Trophoblast cell (in vitro differentiated cells and primary cell): ENCODE results near the gene RBM20.

Experiments
- DNase-seq, 2 donors: peaks; one replicate each; pipeline ENCODE4 v3.0.0-alpha.2; 2016
- H2AFZ ChIP-seq: 2 replicates; pipeline ENCODE4 v1.6.1; 2013; ENCODE audit warnings: low read length, moderate library complexity, mild to moderate bottlenecking; ENCODE audit not compliant: insufficient read depth, poor library complexity
- H2AK5ac ChIP-seq: 2 replicates; pipeline ENCODE4 v1.6.1; 2013; ENCODE audit warnings: mild to moderate bottlenecking, low read length
- H2BK120ac ChIP-seq: 2 replicates; pipeline ENCODE4 v1.6.1; 2013; ENCODE audit warnings: low read length, mild to moderate bottlenecking, moderate library complexity; ENCODE audit not compliant: insufficient read depth, poor library complexity
- H2BK12ac ChIP-seq: 2 replicates; pipeline ENCODE4 v1.6.1; 2013; ENCODE audit warnings: mild to moderate bottlenecking, low read length, moderate library complexity
- H2BK5ac ChIP-seq: 2 replicates; pipeline ENCODE4 v1.6.1; 2013; ENCODE audit warnings: low read length, low read depth, moderate library complexity, mild to moderate bottlenecking; ENCODE audit not compliant: poor library complexity
- H3K14ac ChIP-seq: 2 replicates; pipeline ENCODE4 v1.6.1; 2013; ENCODE audit warnings: mild to moderate bottlenecking, low read length
- H3K18ac ChIP-seq: 2 replicates; pipeline ENCODE4 v1.6.1; 2013; ENCODE audit warnings: mild to moderate bottlenecking, low read length
- H3K23ac ChIP-seq: 2 replicates; pipeline ENCODE4 v1.6.1; 2013; ENCODE audit warnings: low read length
- H3K27ac ChIP-seq: 2 replicates; pipeline ENCODE4 v1.5.1; 2013; ENCODE audit warnings: low read depth, mild to moderate bottlenecking, inconsistent platforms, low read length, moderate library complexity
- H3K27me3 ChIP-seq: 2 replicates; pipeline ENCODE4 v1.6.1; 2013; ENCODE audit warnings: inconsistent platforms, mild to moderate bottlenecking, low read length, moderate library complexity; ENCODE audit not compliant: insufficient read depth
- H3K36me3 ChIP-seq, 2 experiments: 1 replicate in 1 of 2; 2 replicates in 1 of 2; pipeline ENCODE4 v1.6.1; 2013; ENCODE audit warnings: low read length in 2 of 2, mild to moderate bottlenecking in 2 of 2, moderate library complexity in 1 of 2; ENCODE audit not compliant: insufficient read depth in 2 of 2, control insufficient read depth in 1 of 2
- H3K4ac ChIP-seq: 2 replicates; pipeline ENCODE4 v1.6.1; 2013; ENCODE audit warnings: low read depth, mild to moderate bottlenecking, low read length, moderate library complexity
- H3K4me1 ChIP-seq, 2 experiments: 1 replicate in 1 of 2; 2 replicates in 1 of 2; pipeline ENCODE4 v1.6.1; 2013; ENCODE audit warnings: low read length in 2 of 2, mild to moderate bottlenecking in 2 of 2, moderate library complexity in 1 of 2; ENCODE audit not compliant: insufficient read depth in 2 of 2, control insufficient read depth in 1 of 2
- H3K4me2 ChIP-seq: 2 replicates; pipeline ENCODE4 v1.6.1; 2013; ENCODE audit warnings: inconsistent platforms, mild to moderate bottlenecking, low read length, moderate library complexity
- H3K4me3 ChIP-seq: 2 replicates; pipeline ENCODE4 v1.5.1; 2013; ENCODE audit warnings: mild to moderate bottlenecking, low read depth, low read length, inconsistent platforms
- H3K79me1 ChIP-seq: one replicate; pipeline ENCODE4 v1.6.1; 2013; ENCODE audit warnings: low read length
- H3K79me2 ChIP-seq: 2 replicates; pipeline ENCODE4 v1.6.1; 2013; ENCODE audit warnings: low read length, mild to moderate bottlenecking; ENCODE audit not compliant: control insufficient read depth, insufficient read depth, poor library complexity
- H3K9ac ChIP-seq: 2 replicates; pipeline ENCODE4 v1.6.1; 2013; ENCODE audit warnings: mild to moderate bottlenecking, low read length
- H3K9me3 ChIP-seq: 2 replicates; pipeline ENCODE4 v1.6.1; 2013; ENCODE audit warnings: low read depth, mild to moderate bottlenecking, control low read depth, inconsistent platforms, low read length; ENCODE audit not compliant: insufficient read depth
- H4K12ac ChIP-seq: 2 replicates; pipeline ENCODE4 v1.6.1; 2013; ENCODE audit warnings: low read depth, mild to moderate bottlenecking, low read length, moderate library complexity
- H4K8ac ChIP-seq: 2 replicates; pipeline ENCODE4 v1.6.1; 2013; ENCODE audit warnings: low read depth, mild to moderate bottlenecking, low read length, moderate library complexity
- H4K91ac ChIP-seq: one replicate; pipeline ENCODE4 v1.6.1; 2013; ENCODE audit warnings: low read depth, mild to moderate bottlenecking, low read length, moderate library complexity
- WGBS: extraction: QIAGEN DNeasy Blood & Tissue Kit; methylation state at CpG from one replicate; pipeline ENCODE4 v1.1.7; 2013; ENCODE audit warnings: missing lambda C conversion rate; ENCODE audit not compliant: insufficient read length, insufficient coverage; ENCODE audit errors: extremely low coverage; 5-methylcytosine and 5-hydroxymethylcytosine counted together

The RBM20 gene

DNA sequence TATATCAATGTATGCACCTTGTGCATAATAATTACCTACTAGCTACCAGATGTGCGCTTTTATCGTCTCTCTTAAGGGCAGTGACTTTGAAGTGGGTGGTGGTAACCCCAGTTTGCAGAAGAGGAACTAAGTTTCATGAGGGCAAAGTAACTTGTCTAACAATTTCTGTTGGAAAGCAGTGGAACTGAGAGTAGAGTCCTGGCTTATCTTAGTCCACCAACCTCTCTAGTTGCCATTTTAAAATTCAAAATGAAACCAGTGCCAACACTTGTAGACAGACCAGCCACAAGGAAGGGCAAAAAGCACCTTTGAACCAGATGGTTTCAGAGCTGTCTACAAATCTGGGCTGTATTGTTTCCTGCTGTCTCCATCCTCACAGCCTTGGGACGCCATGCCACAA, 32.0 kb upstream of the RBM20 start:
- H2BK12ac ChIP-seq, result no peak overlapping the region
- no peak overlapping the region for H2BK120ac ChIP-seq
- H3K4ac ChIP-seq, result no peak overlapping the region
- no peak overlapping the region for H4K12ac ChIP-seq
- no peak for DNase-seq
- no peak overlapping the region for H2AFZ ChIP-seq
- peaks cover 0 to 1% of the 10 kb centered on the region in 2 experiments for H3K4me1 ChIP-seq
- H4K91ac ChIP-seq, result no peak overlapping the region
- H3K14ac ChIP-seq, result no peak overlapping the region
- H3K79me1 ChIP-seq, result no peaks in the 10 kb centered on the region
- no peak overlapping the region for H3K9ac ChIP-seq
- H2BK5ac ChIP-seq, result no peak overlapping the region
- no peak overlapping the region for H4K8ac ChIP-seq
- H3K4me2 ChIP-seq, result no peak overlapping the region
- H3K9me3 ChIP-seq, result no peaks in the 10 kb centered on the region
- H3K27me3 ChIP-seq, result no peaks in the 10 kb centered on the region
- H2AK5ac ChIP-seq, result no peak overlapping the region
- H3K18ac ChIP-seq, result no peak overlapping the region
- no CpG with 5 or more reads among the region's 3 CpGs for WGBS
- H3K36me3 ChIP-seq, result no peaks in the 10 kb centered on the region
- no peak overlapping the region for H3K27ac ChIP-seq
- H3K79me2 ChIP-seq, result no peaks in the 10 kb centered on the region
- H3K23ac ChIP-seq, result no peak overlapping the region
- H3K4me3 ChIP-seq, result no peak overlapping the region

DNA sequence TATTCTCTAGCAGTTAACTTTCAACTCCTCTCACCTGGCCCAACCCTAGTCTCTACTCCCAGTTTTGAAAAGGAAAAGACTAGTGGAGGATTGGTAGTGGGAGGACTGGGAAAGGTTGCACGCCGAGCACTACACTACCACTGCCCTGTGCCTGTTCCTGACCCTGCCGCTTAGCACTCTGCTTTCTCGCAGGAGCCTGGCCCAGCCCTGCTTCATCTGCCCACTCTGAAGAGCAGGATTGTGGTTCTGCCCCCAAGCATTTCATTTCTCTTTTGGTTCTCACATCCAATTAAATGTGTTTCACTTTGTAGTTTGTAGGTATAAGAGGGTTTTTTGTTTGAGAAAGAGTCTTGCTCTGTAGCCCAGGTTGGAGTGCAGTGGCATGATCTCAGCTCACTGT, 31.5 kb upstream of the RBM20 start:
- Histone ChIP-seq H2AFZ (no peak overlapping the region), H3K23ac (no peak overlapping the region), H2BK120ac (no peak overlapping the region), H3K4me2 (no peak overlapping the region), H3K27me3 (no peaks in the 10 kb centered on the region), H4K12ac (no peak overlapping the region), H3K79me2 (no peaks in the 10 kb centered on the region), H3K9me3 (no peaks in the 10 kb centered on the region), H3K4ac (no peak overlapping the region), H2BK12ac (no peak overlapping the region), H3K4me3 (no peak overlapping the region), H3K4me1 (peaks cover 0 to 1% of the 10 kb centered on the region in 2 experiments), H4K8ac (no peak overlapping the region), H2BK5ac (no peak overlapping the region), H2AK5ac (no peak overlapping the region), H3K9ac (no peak overlapping the region), H3K79me1 (no peaks in the 10 kb centered on the region), H4K91ac (no peak overlapping the region), H3K27ac (no peak overlapping the region), H3K18ac (no peak overlapping the region), H3K14ac (no peak overlapping the region), H3K36me3 (no peaks in the 10 kb centered on the region)
- WGBS, result no CpG with 5 or more reads among the region's 4 CpGs
- DNase-seq, result no peak

DNA sequence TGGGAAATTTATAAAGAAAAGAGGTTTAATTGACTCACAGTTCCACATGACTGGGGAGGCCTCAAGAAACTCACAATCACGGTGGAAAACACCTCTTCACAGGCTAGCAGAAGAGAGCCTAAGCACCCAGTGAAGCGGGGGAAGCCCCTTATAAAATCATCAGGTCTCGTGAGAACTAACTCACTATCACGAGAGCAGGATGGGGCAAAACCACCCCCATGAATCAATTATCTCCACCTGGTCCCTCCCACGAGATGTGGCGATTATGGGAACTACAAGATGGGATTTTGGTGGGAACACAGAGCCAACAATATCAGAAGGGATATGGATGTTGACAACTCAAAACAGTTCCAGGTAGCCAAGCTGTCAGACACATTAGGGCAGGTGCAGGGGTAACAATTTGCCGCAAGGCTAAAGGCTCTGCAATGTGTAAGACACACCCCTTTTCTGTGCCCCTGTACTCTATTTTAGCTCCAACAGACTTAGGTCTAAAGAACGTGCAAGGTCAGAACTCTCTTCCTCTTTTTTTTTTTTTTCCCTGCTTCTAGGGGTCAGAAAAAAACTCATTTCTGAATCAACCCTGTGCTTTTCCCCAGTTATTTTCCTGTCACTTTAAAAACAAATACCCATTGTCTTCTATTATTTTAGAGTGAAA, 30.7 kb upstream of the RBM20 start:
- Histone ChIP-seq H3K4ac (no peak overlapping the region), H3K79me1 (no peaks in the 10 kb centered on the region), H2AK5ac (no peak overlapping the region), H3K9ac (no peak overlapping the region), H3K18ac (no peak overlapping the region), H3K4me2 (no peak overlapping the region), H2BK120ac (no peak overlapping the region), H2BK12ac (no peak overlapping the region), H4K91ac (no peak overlapping the region), H4K12ac (no peak overlapping the region), H3K4me1 (peaks cover 0 to 1% of the 10 kb centered on the region in 2 experiments), H4K8ac (no peak overlapping the region), H3K79me2 (no peaks in the 10 kb centered on the region), H3K27ac (no peak overlapping the region), H3K23ac (no peak overlapping the region), H2AFZ (no peak overlapping the region), H3K27me3 (no peaks in the 10 kb centered on the region), H3K14ac (no peak overlapping the region), H3K4me3 (no peak overlapping the region), H3K9me3 (no peaks in the 10 kb centered on the region), H3K36me3 (no peaks in the 10 kb centered on the region), H2BK5ac (no peak overlapping the region)
- no CpG with 5 or more reads among the region's 8 CpGs for WGBS
- DNase-seq, result no peak

- H3K27me3 ChIP-seq, result no peaks in the 10 kb centered on the region
- no peak overlapping the region for H2AK5ac ChIP-seq
- no peak overlapping the region for H3K9ac ChIP-seq
- no peak overlapping the region for H2BK5ac ChIP-seq
- no peak overlapping the region for H3K4me3 ChIP-seq
- H3K18ac ChIP-seq, result no peak overlapping the region
- no peak overlapping the region for H4K12ac ChIP-seq
- H2AFZ ChIP-seq, result no peak overlapping the region
- H4K91ac ChIP-seq, result no peak overlapping the region
- no peaks in the 10 kb centered on the region for H3K9me3 ChIP-seq
- no peaks in the 10 kb centered on the region for H3K36me3 ChIP-seq
- no peak overlapping the region for H3K27ac ChIP-seq
- no peak for DNase-seq
- no peak overlapping the region for H2BK120ac ChIP-seq
- H3K4me1 ChIP-seq, result peaks cover 0 to 1% of the 10 kb centered on the region in 2 experiments
- H3K79me1 ChIP-seq, result no peaks in the 10 kb centered on the region
- no peak overlapping the region for H3K4me2 ChIP-seq
- H3K14ac ChIP-seq, result no peak overlapping the region
- H3K23ac ChIP-seq, result no peak overlapping the region
- no peak overlapping the region for H4K8ac ChIP-seq
- no CpG with 5 or more reads among the region's 9 CpGs for WGBS
- H2BK12ac ChIP-seq, result no peak overlapping the region
- no peaks in the 10 kb centered on the region for H3K79me2 ChIP-seq
- no peak overlapping the region for H3K4ac ChIP-seq
These were observed 30.1 kb upstream of the RBM20 start for GRCh38 chr10:110613996-110614495.
